HG02840 (cell line): ENCODE measurements around the gene GALM.
"Not testable (repeated sequence)": the region's sequence is repeated elsewhere in the genome, so short reads cannot be mapped to it uniquely, and the experiment has no call there.

ENCODE experiments used
- ATAC-seq: cut with Tn5 transposase; IDR thresholded peaks from one replicate; pipeline ENCODE4 v1.9.1; 2021; ENCODE audit warnings: mild to moderate bottlenecking, moderate library complexity, moderate number of reproducible peaks; ENCODE audit not compliant: unreplicated experiment, low FRiP score

Gene GALM

DNA sequence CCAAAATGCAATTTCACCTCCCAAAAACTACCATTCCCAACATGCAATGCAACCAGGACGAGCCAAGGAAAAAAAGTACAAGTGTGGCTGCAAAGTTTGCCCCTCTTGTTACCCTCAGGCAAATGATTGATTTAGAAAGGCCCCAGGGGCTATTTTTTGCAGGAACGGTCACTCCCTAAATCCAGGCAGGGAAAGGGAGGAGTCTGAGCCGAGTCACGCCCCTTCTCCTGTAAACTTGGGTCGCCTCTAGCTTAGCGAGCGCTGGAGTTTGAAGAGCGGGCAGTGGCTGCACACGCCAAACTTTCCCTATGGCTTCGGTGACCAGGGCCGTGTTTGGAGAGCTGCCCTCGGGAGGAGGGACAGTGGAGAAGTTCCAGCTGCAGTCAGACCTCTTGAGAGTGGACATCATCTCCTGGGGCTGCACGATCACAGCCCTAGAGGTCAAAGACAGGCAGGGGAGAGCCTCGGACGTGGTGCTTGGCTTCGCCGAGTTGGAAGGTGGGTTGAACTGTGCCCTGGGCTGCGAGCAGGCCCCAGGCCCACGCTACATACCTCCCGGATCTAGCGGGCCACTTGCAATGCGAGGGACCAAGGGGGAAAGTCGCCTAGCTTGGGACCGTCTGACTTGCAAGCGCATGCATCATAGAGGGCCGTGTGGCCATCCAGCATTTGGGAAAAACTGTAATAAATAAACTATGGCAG lies at the start of gene GALM:
GALM (plus strand) TSS at position 261 of the 702 bp plus-strand sequence; CDS start at position 309, 48 bp downstream.
- no peak for ATAC-seq

DNA sequence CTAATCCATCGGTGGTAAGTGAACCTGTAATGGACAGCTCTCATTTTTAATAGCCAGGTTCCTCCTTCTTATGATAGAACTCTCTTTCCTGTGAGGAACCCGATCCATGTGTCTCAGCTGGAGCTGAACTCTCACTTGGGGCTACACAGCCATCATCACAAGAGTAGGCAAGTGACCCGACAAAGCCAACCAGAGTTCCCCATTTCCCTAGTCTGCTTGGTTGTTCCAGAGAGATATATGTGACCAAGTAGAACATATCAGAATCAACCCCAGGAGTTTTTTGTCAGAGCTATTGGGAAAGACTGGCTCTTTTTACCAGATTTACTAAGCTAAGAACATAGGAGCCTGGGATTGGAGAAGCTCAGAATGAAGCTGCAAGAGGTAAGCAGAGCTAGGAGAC lies 48.6 kb upstream of the GALM start:
- no peak for ATAC-seq

DNA sequence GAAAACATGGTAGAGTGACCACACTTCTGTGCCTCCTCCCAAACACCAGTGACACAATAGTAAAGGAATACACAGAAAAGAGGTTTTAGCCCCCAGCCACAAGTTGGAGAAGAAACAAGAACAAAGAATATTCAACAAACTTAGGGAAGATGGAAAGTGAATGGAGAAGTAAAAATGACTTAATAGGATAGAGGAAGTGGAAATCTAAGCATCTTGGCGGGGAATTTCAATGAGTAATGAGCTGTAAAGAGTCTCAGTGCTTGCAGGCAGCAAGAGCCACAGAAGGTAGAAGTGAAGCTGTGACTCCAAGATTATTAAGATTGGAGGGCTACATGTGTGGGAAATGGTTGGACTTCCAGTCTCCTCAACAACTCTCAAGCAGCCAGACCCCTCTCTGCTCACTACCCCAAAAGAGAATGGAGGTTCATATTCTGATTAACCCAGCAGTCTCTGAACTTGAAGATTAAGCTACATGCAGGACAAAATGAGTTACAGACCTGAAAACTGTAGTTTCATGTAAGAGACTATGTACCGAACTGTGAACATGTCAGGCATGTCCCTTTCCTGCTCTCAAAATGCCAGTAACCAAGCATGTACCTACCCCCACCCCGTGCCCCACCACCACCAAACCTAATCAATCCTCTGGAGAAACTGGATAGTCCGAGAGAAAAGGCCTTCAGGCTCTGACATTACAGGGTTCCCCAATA lies 46.3 kb upstream of the GALM start:
- no peak for ATAC-seq

DNA sequence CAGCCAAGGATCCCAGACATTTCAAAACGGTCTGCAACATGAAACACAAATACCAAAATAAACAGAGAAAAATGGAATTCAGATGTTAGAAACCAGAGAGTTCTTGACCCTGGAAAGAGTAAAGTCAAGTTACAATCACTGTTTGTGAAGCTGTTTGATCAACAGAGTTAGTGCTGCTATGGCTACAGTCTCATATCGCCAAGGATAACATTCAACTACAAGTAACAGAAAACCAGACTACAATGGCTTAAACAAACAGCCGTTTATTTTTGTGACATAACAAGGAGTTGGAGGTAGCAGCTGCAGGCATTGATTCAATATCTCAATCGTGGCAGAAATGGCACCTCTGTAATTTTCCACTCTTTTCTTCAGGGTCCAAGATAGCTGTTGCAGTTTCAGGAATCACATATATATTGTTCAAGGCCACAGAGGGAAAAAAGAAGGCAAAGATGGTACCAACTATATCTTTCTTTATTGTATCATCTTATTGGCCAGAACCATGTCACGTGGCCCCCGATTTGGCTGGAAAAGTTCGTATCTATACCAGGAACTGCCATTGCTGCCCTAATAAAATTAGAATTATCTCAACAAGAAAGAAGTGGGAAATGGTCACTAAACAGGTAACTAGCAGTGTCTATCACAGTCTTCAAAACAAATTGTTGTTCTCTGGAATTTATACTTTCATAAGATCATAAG lies 45.5 kb upstream of the GALM start:
- ATAC-seq: no peak

DNA sequence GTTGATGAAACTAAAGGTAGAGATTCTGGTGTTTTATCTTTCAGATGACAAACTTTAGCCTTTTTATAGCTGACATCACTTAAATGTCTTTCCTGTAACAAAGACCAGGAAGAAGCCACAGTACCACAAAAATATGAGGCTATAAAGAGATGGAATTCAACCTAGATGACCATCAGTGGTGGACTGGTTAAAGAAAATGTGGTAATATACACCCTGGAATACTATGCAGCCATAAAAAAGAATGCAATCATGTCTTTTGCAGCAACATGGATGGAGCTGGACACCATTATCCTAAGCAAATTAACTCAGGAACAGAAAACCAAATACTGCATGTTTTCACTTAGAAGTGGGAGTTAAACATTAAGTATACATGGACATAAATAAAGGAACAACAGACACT lies 44.9 kb upstream of the GALM start:
- no peak for ATAC-seq

DNA sequence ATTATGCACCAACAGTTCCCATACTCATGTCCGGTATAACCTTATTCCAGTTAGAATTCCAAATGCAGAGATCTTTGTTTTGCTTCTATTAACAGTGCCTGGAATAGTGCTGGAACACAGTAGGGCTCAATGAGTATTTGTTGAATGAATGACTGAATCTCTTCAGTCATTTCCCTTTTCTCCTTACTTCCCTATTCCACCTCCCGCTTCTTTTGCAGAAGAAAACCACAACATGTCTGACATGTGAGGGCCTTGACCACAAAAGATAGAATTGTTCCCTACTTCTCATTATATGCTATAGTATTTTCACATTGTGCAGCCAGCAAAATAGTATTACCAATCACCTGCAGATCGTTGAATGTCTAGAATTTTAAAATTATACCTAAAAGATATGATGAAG lies 43.7 kb upstream of the GALM start:
- ATAC-seq: no peak

DNA sequence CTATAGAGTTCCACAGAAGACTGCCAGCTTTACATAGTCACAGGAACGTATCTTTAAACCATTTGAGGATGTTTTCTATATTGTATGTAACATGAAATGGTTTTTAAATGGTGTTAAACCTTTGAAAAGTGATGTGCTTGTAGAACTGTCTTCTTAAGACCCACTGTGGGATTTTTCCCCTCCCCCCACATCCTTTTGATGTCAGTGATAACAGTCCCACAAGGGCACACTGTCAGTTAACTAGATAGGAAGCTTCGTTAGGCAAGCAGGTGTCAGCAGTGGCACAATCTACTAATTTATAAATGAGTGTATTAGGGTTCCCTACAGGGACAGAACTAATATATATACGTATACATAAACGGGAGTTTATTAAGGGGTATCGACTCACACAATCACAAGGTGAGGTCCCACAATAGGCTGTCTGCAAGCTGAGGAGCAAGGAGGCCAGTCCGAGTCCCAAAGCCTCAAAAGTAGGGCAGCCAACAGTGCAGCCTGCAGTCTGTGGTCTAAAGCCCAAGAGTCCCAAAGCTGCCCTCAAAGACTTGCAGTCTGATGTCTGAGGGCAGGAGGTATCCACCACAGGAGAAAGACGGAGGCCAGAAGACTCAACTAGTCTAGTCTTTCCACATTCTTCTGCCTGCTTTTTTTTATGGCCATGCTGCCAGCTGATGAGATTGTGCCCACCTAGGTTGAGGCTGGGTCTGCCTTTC lies 39.4 kb upstream of the GALM start:
- no peak for ATAC-seq

DNA sequence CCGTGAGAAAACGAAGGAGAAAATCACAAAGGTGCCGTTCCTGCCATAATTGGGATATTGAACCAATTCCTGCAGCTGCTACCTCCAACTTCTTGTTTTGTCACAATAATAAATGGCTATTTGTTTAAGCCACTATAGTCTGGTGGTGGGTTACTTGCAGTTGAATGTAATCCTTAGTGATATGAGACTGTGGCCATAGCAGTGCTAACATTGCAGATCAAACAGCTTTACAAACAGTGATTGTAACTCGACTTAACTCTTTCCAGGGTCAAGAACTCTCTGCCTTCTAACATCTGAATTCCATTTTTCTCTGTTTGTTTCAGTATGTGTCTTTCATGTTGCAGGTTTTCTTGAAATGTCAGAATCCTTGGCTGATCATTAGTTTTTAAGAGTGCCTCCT lies 38.5 kb upstream of the GALM start:
- ATAC-seq: no peak

- no peak for ATAC-seq
These were observed 36.2 kb upstream of the GALM start for GRCh38 chr2:38629684-38630083.

DNA sequence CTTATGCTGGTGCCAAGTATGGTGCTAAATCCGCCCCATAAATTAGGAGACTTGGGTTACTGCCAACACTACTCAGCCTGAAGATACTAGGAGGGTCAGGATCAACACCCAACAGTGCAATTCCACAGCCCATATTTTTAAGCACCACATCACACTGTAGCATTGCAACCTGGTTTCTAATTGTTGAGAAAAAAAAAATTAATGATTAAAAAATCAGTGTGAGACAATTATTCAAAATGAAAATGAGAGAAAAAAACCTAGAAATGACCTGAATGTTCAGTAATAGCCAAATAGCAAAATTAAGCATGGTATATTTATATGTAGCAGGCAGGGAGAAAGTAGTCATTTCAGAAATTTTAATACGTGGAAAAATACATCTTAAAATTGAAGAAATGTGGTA lies 33.9 kb upstream of the GALM start:
- no peak for ATAC-seq

- no peak for ATAC-seq
These were observed 32.9 kb upstream of the GALM start for GRCh38 chr2:38632980-38633379.

DNA sequence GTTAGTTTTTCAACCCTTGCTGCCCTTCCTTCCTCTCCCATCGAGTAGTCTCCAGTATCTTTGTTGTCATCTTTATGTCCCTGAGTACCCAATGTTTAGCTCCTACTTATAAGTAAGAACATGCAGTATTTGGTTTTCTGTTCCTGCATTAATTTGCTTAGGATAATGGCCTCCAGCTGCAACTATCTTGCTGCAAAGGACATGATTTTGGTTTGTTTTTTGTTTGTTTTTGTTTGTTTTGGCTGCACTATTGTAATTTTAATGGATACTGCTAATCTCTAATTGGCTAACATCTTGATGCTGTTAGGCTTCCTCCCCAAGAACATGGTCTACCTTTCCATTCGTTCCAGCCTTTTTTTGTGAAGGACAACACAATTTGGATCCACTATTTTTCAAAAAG lies 32.0 kb upstream of the GALM start:
- no peak for ATAC-seq

DNA sequence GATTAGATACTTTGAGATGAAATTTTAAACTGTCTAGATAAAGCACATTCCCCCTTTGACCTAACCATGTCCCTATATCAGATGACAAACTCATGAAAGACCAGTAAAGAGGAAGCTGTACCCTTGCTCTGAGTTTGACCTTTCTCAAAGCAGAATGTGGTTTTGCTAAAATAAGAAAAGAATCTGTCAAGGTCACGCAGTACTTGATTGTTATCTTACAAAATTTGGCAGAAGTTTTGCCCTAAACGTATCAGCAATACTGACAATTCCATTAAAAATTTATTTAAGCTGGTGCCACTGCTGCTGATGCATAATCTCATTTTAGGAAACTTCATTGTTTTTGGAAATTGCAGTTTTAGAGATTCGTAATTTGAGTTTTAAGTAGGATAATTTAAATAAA lies 31.2 kb upstream of the GALM start:
- peak; percentile 76 for ATAC-seq

DNA sequence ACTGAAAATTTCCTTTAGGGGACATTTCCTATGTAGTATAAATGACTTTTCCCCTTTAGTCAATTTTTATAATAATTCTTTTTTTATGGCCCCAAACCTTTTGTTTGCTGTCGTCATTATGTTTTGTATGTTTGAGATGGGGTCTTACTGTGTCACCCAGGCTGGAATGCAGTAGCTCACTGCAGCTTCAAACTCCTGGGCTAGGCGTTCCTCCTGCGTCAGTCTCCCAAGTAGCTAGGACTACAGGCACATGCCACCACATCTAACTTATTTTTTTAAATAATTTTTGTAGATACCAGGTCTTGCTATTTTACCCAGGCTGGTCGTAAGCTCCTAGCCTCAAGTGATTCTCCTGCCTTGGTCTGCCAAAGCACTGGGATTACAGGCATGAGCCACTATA lies 30.8 kb upstream of the GALM start:
- ATAC-seq: no peak

DNA sequence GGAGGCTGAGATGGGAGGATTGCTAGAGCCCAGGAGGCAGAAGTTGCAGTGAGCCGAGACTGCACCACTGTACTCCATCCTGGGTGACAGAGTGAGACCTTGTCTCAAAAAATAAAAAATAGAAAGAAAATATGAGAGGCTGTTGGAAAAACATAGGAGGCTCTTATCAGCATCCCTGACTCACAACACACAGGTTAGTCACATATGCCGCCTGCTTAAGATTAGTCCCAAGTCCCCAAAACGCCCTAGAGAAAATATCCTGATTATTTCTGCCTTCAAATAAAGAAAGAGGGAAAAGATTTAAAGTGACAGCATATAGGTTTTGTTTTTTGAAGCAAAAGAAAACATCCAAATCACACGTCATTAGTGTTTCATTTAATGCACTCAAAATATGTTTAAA lies 29.8 kb upstream of the GALM start:
- no peak for ATAC-seq

DNA sequence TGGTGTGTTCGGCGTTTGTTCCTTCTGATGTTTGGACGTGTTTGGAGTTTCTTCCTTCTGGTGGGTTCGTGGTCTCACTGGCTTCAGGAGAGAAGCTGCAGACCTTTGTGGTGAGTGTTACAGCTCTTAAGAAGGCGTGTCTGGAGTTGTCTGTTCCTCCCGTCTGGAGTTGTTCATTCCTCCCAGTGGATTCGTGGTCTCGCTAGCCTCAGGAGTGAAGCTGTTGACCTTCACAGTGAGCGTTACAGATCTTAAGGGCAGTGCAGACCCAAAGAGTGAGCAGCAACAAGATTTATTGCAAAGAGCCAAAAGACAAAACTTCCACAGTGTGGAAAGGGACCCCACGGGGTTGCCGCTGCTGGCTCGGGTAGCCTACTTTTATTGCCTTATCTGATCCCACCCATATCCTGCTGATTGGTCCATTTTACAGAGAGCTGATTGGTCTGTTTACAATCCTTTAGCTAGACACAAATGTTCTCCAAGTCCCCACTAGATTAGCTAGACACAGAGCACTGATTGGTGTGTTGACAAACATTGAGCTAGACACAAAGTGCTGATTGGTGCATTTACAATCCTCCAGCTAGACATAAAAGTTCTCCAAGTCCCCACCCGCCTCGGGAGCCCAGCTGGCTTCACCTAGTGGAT lies 23.4 kb upstream of the GALM start:
- ATAC-seq: not testable (repeated sequence)

- no peak for ATAC-seq
These were observed 22.8 kb upstream of the GALM start for GRCh38 chr2:38643021-38643671.

DNA sequence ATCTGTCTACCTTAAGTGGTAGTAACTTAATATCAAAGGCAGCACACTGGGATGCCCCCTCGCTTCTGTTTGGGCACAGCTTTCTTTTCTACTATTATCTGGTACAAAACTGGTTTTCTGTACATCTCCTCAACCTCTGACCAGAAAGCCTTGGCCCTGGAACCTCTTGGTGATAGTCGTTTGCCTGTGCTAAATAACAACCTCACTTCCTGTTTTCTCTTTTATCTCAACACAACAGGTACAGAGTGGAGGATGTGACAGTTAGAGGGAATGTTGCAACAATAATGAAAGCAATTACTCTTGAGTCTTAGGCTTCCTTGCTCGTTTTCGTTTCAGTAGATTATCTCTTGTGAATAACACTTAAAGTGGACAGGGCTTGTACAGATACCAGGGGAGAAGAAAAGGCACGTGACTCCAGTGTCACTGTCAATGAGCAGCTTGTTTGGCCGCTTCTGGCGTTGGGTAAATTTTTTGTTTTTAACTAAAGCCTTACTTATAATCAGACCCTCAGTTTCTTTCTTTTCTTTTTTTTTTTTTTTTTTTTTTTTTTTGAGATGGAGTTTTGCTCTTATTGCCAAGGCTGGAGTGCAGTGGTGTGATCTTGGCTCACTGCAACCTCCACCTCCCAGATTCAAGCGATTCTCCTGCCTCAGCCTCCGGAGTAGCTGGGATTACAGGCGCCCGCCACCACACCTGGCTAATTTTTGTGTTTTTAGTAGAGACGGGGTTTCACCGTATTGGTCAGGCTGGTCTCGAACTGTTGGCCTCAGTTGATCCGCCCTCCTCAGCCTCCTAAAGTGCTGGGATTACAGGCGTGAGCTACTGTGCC lies 22.0 kb upstream of the GALM start:
- ATAC-seq: not testable (repeated sequence)

DNA sequence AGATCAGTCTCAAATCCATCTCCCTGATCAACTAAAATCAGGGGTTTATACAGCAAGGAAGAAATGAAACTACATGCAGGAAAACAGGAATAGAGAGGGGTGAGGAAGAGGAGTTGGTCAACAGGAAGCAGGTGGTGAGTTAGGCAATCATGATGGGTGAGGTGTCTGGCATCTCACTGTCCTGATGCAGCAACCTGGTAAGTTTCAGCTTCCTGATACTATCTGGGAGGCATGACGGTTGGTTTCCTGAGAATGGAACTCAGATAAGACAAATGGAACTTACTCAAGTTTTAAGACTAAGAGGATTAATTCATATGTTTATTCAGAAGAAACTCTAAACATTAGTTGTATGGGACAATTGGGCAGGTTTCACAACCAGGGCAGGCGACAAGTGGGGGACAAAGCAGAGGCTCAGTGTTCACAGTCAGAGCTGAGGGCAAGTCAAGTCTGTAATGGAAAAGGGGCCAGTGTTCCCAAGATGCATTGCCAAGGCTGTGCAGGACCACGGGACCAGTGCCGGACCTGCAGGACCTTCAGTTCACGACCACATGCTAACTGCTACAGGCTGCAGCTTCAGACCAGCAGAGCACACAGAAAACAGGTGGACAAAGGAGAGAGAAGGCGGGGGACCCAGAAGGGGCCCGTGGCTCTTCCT lies 17.7 kb upstream of the GALM start:
- ATAC-seq: no peak
